A673 (cell line): Measurements from ENCODE around the gene HNF1A. TPM values are rescaled to one million over a fixed set of nuclear protein-coding genes. Genes with fewer than 3 reads are reported as not detected.

Source experiments
- BruUV-seq: library from RNA; stranded (reverse); fragments of 400-500 nt; replicated peaks from 2 replicates; lab custom pipeline; 2021; lab: Mats Ljungman, UMichigan
- CTCF ChIA-PET: fragments of 300-600 bp; sonication (Branson Sonifier 250); formaldehyde crosslinking; loops from one replicate; lab custom pipeline; 2022; ENCODE audit warnings: antibody characterized with exemption; lab: Charles Lee
- POLR2A ChIA-PET: fragments of 300-600 bp; sonication (Branson Sonifier 250); formaldehyde crosslinking; loops from one replicate; lab custom pipeline; 2022; ENCODE audit warnings: antibody characterized with exemption; ENCODE audit not compliant: low non-redundant PET; lab: Charles Lee
- DNase-seq: peaks from one replicate; pipeline ENCODE4 v3.0.0-alpha.2; 2015; ENCODE audit warnings: low spot score
- H3K27ac ChIP-seq: fragments of 200-600 bp; sonication (generic); 2 replicates; pipeline ENCODE4 v1.5.1; 2016; ENCODE audit warnings: mixed run types, low read depth, mild to moderate bottlenecking, mixed read lengths, antibody characterized with exemption, low read length; ENCODE audit not compliant: poor library complexity, severe bottlenecking
- H3K27me3 ChIP-seq: fragments of 200-600 bp; sonication (generic); replicated peaks from 2 replicates; pipeline ENCODE4 v1.6.1; 2017; ENCODE audit warnings: mixed run types, low read depth, mild to moderate bottlenecking, mixed read lengths, antibody characterized with exemption, low read length; ENCODE audit not compliant: insufficient read depth, poor library complexity
- H3K36me3 ChIP-seq: fragments of 200-600 bp; sonication (generic); 2 replicates; pipeline ENCODE4 v1.6.1; 2016; ENCODE audit warnings: mixed run types, mild to moderate bottlenecking, mixed read lengths, antibody characterized with exemption, low read length; ENCODE audit not compliant: insufficient read depth, poor library complexity, severe bottlenecking
- H3K4me1 ChIP-seq: fragments of 200-600 bp; sonication (generic); 2 replicates; pipeline ENCODE4 v1.6.1; 2017; ENCODE audit warnings: mixed run types, mild to moderate bottlenecking, mixed read lengths, antibody characterized with exemption, low read length; ENCODE audit not compliant: insufficient read depth, poor library complexity, severe bottlenecking
- H3K4me3 ChIP-seq: fragments of 200-600 bp; sonication (generic); 2 replicates; pipeline ENCODE4 v1.5.1; 2016; ENCODE audit warnings: low read depth, mixed run types, mild to moderate bottlenecking, mixed read lengths, low read length; ENCODE audit not compliant: poor library complexity, severe bottlenecking
- H3K9me3 ChIP-seq: fragments of 200-600 bp; sonication (generic); 2 replicates; pipeline ENCODE4 v1.6.1; 2016; ENCODE audit warnings: mixed run types, low read depth, mild to moderate bottlenecking, mixed read lengths, antibody characterized with exemption, low read length; ENCODE audit not compliant: poor library complexity, severe bottlenecking
- CTCF ChIP-seq: fragments of 300-800, 200-600 bp; sonication (generic); conservative IDR thresholded peaks from 2 replicates; pipeline ENCODE4 v1.5.1; 2017; ENCODE audit warnings: low read depth, mild to moderate bottlenecking, antibody characterized with exemption, low read length, moderate library complexity, mixed read lengths
- EZH2 ChIP-seq: fragments of 200-600 bp; sonication (generic); IDR thresholded peaks from 2 replicates; pipeline ENCODE4 v1.6.1; 2017; ENCODE audit warnings: borderline replicate concordance, low read depth, mild to moderate bottlenecking, mixed read lengths, antibody characterized with exemption, low read length; ENCODE audit not compliant: poor library complexity, severe bottlenecking
- intact Hi-C: fragments of 100-400 bp; cut with micrococcal nuclease; formaldehyde crosslinking; loops from one replicate; pipeline ENCODE4 v1.10.0; 2022; ENCODE audit not compliant: unreplicated experiment
- total RNA-seq: library from RNA; stranded (reverse); gene quantifications from 2 replicates; pipeline ENCODE4 v1.2.3, GENCODE V29; 2021

The HNF1A gene
- total RNA-seq, 1 experiment from 2014 or later, result not detected

DNA sequence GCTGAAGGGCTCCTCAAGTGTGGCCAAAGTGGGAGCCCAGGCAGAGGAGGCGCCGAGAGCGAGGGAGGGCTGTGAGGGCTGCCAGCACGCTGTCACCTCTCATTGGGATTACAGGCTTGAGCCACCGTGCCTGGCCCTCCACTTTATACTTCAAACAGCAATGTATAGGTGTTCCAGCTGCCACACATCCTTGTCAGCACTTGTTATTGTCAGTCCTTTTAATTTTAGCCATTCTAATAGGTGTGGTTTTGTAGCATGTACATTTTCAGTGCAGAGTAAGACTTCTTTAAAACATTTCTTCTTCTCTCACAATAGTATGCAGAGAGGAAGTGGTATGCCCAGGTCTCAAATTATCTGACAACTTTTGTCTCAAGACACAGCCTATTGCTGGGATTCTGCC is 27.5 kb upstream of the HNF1A start:
- Histone ChIP-seq H3K4me1 (no peaks in the 10 kb centered on the region), H3K27ac (no peak overlapping the region), H3K36me3 (no peaks in the 10 kb centered on the region), H3K4me3 (no peak overlapping the region), H3K27me3 (no peaks in the 10 kb centered on the region), H3K9me3 (no peaks in the 10 kb centered on the region)
- ChIA-PET CTCF (no interaction called here), POLR2A (no interaction called here)
- TF ChIP-seq CTCF (no peak), EZH2 (no peak)
- intact Hi-C loops, result no loop called here
- no peak for DNase-seq
- no TSS peak for BruUV-seq

DNA sequence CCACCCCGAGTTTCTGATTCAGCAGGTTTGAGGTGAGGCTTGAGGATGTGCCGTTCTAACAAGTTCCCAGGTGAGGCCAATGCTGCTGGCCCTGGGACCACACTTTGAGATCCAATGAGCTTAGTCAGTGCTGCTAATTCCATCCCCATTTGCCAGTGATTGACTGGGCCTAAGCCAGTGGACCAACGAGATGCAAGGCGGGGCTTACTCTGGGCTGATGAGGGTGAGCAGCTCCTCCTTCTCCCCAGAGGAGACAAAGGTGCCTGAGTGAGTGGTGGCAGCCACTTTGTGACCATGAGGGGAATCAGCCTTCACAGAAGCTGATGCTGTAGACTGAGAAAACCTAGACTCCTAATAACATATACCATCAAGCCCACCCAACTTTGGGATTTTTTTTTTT is 23.1 kb upstream of the HNF1A start:
- no peaks in the 10 kb centered on the region for H3K9me3 ChIP-seq
- ChIA-PET POLR2A (no interaction called here), CTCF (interaction anchor here (0.6 kb wide), 1 partner anchor 63 kb away, joined by 3 read pairs; no protein-coding TSS in a partner anchor)
- BruUV-seq, result no TSS peak
- H3K27me3 ChIP-seq, result no peaks in the 10 kb centered on the region
- DNase-seq, result no peak
- TF ChIP-seq CTCF (no peak), EZH2 (no peak)
- no peak overlapping the region for H3K27ac ChIP-seq
- no peaks in the 10 kb centered on the region for H3K36me3 ChIP-seq
- H3K4me1 ChIP-seq, result no peaks in the 10 kb centered on the region
- intact Hi-C loops, result no loop called here
- no peak overlapping the region for H3K4me3 ChIP-seq

GRCh38 chr12:120956579-120957300 is 21.6 kb upstream of the HNF1A start:
- H3K27ac ChIP-seq, result no peak overlapping the region
- CTCF ChIA-PET, result no interaction called here
- peaks cover 6% of the 10 kb centered on the region for H3K4me1 ChIP-seq

More at GRCh38 chr12:120956579-120957300, 21.6 kb upstream of the HNF1A start:
- TF ChIP-seq EZH2 (no peak), CTCF (no peak)
- POLR2A ChIA-PET, result interaction anchor here (0.6 kb wide), 1 partner anchor 148 kb away, joined by 3 read pairs; no protein-coding TSS in a partner anchor
- Histone ChIP-seq H3K27me3 (no peaks in the 10 kb centered on the region), H3K9me3 (no peaks in the 10 kb centered on the region), H3K36me3 (no peaks in the 10 kb centered on the region), H3K4me3 (no peak overlapping the region)
- DNase-seq, result no peak
- no TSS peak for BruUV-seq
- intact Hi-C loops, result no loop called here
